ENCODE measurements around the gene SLC4A3.
"Not testable (repeated sequence)": the region's sequence is repeated elsewhere in the genome, so short reads cannot be mapped to it uniquely, and the experiment has no call there.

Gene SLC4A3

DNA sequence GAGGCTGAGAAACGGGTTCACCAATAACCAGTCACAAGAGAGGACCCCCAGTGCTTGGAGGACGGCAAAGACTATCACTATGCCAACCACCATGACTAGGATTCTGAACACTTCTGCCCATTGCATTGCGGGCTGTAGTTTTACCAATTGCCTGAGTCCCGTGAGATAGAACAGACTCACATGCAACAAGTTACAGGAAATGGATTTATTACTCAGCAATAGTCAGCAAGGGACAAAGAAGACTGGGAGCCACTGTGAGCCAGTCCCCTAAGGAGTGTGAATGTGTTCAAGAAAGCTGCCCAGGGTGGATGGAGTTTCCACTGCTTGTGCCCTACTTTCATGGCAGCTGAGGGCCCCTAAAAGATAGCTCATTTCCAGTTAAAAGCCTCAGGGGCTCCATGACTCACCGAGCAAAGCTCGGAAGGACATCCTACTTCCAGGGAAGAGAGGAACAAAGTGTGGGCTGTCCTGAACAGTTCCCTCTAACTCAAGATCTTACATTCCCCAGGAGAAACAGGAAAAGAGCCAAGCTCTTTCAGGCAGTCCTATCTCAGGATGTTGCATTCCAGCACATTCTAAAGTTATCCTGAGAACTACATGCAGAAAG is 54.4 kb downstream of the SLC4A3 start:
- peak; percentile 66 for DNase-seq (ENCODE audit: low read depth)

DNA sequence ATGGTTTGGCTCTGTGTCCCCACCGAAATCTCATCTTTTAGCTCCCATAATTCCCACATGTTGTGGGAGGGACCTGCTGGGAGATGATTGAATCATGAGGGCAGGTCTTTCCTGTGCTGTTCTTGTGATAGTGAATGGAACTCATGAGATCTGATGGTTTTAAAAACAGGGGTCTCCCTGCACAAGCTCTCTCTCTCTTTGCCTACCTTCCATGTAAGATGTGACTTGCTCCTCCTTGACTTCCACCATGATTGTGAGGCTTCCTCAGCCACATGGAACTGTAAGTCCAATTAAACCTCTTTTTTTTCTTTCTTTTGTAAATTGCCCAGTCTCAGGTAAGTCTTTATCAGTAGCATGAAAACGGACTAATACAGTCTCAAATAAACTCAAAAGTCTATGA is 56.0 kb downstream of the SLC4A3 start:
- DNase-seq (ENCODE audit: low read depth) = not testable (repeated sequence)

DNA sequence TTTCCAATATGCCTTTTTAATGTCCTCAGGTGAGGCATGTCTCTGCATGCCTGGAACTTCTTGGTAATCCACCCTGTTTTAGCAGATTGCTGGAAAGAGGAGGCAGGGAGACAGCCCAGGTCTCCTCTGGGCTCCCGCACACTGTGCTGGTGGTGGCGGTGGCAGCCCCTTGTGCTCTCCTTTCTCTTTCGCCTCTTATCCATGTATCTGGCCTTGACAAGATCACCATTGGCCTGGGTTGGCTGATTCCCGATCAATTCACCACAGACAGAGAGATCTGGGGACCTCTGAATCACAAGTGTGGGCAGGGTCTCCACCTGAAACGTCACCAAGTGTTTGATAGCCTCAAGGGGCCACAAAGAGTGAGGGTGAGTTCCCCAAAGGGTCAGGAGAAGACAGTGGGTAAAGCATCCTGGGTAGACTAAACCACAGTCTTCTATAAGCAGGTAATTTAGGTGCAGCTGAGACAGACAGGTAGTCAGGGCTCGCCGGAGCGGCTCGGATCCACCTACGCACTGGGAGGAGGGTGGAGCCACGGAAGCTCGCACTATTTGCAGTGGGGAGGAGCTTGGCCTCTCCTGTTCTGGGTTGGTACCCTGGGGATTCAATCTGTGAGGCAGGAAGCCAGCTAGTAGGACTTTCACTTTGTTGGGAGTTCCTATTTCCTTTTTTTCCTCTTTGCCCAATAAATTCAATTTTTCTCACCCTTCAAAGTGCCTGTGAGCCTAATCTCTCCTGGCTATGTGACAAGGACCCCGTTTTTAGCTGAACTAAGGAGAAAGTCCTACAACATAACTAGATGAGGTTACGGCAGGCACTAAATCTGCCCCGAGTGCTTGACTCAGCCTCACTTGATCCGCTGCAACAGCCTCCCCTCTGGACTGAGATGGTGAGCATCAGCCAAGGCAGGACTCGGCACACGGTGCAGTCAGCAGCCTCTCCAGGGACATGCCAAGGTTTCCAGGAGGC is 57.6 kb downstream of the SLC4A3 start:
- DNase-seq (ENCODE audit: low read depth) = peak; percentile 72

DNA sequence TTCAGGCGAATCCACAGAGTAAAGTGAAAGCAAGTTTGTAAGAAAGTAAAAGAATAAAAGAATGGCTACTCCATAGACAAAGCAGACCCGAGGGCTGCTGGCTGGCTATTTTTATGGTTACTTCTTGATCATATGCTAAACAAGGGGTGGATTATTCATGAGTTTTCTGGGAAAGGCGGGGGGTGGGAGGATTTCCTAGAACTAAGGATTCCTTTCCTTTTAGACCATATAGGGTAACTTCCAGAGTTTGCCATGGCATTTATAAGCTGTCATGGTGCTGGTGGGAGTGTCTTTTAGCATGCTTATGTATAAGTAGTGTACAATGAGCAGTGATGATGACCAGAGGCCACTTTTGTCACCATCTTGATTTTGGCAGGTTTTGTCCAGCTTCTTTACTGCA is 59.8 kb downstream of the SLC4A3 start:
- DNase-seq (ENCODE audit: low read depth) = peak; percentile 45

DNA sequence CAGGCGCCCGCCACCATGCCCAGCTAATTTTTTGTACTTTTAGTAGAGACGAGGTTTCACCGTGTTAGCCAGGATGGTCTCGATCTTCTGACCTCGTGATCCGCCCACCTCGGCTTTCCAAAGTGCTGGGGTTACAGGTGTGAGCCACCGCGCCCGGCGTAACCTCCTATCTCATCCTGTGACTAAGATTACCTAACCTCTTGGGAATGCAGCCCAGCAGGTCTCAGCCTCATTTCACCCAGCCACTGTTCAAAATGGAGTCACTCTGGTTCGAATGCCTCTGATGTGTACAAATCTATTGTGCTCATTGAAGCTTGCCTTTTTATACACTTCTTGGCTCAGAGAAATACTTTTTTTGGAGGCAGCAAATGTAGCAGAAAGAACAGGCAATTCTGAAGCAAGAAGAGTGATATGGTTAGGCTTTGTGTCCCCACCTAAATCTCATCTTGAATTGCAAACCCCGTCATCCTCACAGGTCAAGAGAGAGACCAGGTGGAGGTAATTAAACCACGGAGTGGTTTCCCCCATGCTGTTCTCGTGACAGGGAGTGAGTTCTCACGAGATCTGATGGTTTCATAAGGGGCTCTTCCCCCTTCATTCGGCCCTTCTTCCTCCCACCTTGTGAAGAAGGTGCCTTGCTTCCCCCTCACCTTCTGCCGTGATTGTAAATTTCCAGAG is 60.6 kb downstream of the SLC4A3 start:
- DNase-seq (ENCODE audit: low read depth) = no peak

DNA sequence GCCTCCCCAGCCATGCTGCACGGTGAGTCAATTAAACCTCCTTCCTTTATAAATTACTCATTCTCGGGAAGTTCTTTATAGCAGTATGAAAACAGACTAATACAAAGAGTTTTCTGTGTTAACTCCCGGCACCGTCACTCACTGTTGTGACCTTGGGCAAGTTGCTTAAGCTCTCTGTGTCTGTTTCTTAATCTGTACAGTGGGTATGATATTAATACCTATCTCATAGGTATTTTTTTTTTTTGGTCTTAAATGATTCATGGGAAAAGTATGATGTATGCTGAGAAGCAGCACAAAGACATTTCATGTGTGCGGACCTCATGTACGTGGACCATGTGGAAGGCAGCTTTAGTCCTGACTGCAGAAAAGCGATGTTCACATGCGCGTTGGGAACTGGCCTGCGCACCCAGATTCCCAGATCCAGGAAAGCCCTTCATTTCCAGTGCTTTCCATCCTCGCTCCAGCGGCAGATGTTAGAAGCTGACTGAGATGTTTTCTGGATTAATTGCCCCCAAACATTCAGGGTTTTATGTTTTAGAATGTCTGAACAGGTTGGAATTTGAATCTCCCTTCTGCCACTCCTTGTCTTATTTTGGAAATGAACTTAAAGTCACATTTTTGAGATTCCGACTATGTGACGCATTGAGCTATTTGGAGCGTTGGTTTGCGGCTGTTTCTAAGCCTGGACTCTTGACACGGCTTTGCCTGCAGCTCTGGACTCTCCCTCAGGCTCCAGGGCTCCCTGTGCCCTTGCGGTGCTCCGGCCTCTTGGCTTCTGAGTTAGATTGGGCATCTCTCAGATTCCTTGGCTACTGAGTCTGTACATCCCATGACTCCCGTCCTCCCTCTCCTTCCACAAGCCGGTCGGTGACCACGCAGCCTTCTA is 61.4 kb downstream of the SLC4A3 start:
- peak; percentile 89 for DNase-seq (ENCODE audit: low read depth)

DNA sequence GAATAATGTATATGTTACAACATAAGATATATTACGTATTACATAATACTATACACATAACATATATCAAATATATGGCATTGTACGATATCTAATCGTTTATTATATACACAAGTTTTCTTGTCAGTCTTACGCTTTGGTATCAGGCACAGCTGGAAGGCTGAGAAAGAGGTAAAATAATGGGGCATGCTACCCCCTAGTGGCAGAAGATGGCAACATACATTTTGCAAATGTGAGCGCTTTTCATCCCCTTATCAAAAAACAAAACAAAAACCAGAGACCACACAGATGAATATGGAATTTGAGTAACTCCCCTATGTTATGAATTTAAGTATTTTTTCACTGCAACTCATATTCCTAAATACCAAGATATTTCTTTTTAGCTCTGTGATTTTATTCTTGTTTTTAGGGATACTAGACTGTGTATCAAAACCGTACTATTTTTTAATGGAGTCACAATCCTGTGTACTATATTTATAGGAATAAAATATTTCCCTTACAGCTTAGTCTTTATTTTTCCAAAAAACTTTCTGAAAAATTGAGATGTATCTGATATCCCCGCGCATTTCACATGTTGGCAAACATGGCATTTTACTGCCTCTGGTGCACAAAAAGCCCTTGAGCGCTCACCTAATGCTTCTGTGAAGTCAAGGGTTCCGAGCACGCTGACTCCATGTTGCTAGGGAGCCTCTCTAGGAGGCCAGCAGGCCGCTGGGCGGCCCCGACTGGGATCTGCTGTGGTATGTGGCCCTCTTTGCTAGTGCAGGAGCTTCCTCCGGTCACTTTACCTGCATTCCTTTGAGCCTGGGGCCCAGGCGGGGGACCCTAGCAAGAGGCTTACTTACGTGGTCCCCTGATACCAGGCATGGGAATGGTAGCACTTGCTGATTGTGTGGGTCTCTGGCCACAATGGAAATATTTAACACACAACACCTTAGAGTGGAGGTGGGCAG is 62.5 kb downstream of the SLC4A3 start:
- peak; percentile 71 for DNase-seq (ENCODE audit: low read depth)

DNA sequence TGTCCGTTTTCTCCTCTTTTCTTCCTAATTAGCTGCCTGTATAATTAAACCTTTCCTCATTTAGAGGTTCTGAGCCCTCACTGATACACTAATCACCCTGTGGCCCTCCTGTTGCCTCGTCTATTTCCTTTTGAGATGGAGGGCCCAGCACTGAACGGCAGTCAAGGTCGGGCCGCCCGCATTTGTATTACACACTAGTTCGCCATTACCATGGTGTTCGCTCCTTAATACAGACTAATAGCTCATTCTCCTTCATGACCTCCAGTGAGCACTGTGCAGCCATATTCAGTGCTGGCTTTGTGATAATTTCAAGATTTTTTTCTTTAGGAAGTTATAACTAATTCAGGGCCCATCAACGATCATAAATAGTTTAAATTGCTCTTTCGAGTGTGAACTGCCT is 64.1 kb downstream of the SLC4A3 start:
- no peak for DNase-seq (ENCODE audit: low read depth)

Measured in amniotic epithelial cell (primary cell).